GM18517 (cell line): ENCODE measurements around the gene RAP1GAP.

ENCODE experiments used
- ATAC-seq: cut with Tn5 transposase; IDR thresholded peaks from one replicate; pipeline ENCODE4 v1.9.1; 2021; ENCODE audit warnings: mild to moderate bottlenecking, moderate library complexity; ENCODE audit not compliant: unreplicated experiment

Gene RAP1GAP

GRCh38 chr1:21614419-21615115, 54.6 kb downstream of the RAP1GAP start:
- ATAC-seq: no peak

- ATAC-seq: no peak
Observed at GRCh38 chr1:21613072-21613867, 55.9 kb downstream of the RAP1GAP start.

- ATAC-seq: no peak
Observed at GRCh38 chr1:21612057-21612456, 57.1 kb downstream of the RAP1GAP start.

DNA sequence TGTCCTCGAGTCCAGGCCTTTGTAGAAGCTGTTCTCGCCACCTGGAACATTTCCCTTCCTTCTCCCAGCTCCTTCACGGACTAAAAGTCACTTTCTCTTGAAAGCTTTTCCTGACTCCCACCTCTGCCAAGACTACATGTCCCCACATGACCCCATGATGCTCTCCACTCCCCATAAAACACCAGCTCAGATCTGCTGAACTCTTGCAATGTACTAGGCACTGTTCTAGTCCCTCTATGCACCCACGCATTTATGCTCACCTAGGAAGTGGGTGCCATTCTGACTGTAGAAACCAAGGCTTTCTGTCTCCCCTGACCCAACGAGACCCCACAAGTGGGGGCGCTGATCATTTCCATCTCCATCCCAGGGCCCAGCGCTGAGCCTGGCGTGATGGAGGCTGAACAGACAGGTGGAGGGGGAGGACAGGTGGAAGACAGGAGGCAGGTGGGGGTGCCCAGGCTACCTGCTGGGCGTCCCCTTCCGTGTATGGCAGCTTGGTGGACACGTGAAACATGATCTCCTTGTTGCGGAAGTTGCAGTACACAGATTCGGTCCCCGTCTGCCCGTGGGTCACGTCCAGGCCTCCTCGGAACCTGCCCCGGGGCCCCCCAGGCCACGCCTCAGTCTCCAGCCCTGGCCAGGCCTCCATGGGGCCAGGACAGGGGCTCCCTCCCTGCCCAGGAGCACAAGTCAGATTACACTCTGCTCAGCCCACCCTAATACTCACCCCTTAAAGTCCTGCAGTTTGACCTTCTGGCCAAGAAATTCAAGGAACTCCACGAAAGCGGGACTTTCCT, 58.0 kb downstream of the RAP1GAP start:
- ATAC-seq: no peak

GRCh38 chr1:21610027-21610426, 59.1 kb downstream of the RAP1GAP start:
- ATAC-seq: no peak

DNA sequence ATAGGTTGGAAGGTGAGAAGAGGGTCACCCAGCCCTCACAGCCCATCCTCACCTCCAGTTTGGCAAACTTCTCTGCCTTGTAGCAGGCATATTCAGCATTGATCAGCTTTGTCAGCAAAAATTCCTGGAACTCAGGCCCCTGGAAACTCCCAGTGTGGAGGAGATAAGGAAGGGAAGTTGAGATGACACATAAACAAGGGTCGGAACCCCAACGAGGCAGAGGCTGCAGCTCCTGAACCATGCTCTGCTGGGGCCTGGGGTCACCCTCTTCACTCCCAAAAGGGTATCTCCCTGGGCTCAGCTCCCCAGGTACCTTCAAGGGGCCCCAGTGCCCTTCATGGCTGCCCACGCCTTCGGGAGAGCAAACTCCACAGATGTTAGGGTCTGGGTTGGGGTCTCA, 60.4 kb downstream of the RAP1GAP start:
- no peak for ATAC-seq

GRCh38 chr1:21607549-21608529, 61.3 kb downstream of the RAP1GAP start:
- ATAC-seq: no peak

GRCh38 chr1:21605964-21606705, 63.0 kb downstream of the RAP1GAP start:
- no peak for ATAC-seq

DNA sequence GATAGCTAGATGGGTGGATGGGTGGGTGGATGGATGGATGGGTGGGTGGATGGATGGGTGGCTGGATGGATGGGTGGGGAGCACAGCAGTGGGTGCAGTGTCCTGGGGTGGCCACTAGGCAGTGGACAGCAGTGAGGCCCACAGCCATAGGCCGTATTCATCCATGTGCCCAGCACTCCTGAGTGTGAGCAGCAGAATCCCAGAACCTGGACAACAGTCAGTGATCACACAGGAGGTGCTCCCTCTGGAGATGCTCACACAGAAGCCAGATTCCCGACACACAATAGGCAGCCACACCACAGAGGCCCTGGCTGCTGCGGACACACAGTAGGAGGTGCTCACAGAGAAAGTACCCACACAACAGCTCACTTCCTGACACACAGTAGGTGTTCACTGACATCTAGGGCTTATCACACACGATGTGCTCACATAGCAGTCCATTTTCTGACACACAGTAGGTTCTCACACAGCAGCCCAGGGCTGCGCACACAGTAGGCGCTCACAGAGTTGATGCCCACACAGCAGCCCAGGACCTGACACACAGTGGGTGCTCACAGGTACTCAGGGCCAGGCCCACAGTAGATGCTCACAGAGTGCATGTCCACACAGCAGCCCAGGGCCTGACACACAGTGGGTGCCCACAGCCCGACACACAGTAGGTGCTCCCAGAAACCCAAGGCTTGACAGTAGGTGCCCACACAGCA, 64.0 kb downstream of the RAP1GAP start:
- no peak for ATAC-seq

DNA sequence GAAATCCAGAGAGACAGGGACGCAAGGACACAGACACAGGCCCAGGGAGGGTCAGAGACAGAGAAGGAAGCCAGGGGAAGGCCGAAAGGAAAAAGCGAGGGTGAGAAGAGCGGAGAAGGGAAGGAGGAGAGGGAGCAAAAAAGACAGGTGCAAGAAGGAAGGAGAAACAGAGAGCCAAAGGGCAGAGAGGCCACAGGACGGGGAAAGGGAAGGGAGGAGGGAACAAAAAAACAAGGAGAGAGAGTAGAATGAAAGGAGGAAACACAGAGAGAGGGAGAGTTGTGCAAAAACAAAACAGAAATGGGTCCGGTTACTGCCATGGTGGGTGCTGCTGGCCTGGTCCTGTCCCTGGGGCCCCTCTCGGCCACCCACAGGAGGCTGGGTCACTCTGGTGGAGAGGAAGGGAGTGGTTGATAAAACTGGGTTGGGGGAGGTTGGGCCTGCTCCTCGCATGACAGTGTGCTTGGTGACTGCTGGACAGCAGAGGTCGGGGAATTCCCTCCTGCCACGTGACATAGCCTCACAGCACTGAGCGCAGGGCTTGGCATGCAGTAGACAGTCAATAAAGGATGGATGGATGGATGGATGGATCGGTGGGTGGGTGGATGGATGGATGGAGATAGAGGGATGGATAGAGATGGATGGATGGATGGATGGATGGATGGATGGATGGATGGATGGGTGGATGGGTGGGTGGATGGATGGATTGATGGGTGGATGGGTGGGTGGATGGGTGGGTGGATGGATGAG, 64.8 kb downstream of the RAP1GAP start:
- no peak for ATAC-seq

- ATAC-seq: no peak
Observed at GRCh38 chr1:21603177-21604138, 65.7 kb downstream of the RAP1GAP start.

DNA sequence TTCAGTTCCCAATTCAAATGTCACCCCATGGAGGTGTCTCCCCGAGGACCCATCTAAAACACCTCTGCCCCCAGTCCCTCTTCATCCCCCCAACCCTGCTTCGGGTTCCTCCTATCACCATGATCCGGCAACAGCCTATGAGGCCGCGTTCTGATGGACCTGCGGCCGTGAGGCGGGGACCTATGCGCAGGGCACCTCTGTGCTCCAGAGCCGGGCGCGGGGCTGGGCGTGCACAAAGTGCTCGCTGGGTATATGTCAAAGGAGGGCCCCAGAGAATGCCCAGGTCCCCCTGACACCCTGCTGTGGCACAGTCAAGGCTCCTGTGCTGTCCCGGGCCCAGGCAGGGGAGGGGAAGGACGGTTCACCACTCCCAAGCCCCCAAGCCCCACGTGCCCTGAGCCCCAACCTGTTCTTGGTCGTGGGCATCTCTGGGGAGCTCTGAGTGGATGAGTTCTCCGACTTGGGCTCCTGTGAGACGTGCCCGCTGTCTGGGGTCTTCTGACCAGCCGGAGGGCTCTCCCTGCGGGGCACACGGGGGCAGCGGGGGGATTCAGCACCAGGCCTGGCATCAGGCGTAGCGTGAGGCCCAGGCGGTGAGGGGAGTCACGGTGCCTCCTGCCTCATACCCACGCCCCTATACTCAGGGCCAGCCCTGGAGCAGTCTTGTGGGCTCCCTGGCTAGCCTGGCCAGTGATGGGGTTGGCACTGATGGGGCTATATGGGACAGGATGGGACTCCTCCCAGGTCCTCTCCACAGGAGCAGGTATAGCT, 67.7 kb downstream of the RAP1GAP start:
- no peak for ATAC-seq

DNA sequence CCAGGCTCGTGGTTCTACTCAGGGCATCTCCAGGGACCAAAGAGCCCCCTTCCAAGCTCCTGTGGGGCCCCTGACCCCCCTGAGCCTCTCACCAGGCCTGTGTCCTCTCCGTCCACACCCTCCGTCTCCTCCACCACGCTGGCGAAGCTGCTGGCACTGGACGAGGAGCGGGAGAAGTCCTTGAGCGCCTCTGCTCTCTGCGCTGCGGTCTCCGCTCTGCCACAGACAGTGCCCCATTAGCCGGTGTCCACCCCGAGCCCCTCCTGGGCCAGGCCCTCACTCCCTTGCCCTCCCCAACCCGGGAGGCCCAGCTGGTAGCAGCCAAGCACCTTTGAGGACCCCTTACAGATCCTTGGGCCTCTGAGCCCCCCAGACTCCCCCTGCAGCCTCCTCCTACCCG, 69.8 kb downstream of the RAP1GAP start:
- ATAC-seq: no peak

DNA sequence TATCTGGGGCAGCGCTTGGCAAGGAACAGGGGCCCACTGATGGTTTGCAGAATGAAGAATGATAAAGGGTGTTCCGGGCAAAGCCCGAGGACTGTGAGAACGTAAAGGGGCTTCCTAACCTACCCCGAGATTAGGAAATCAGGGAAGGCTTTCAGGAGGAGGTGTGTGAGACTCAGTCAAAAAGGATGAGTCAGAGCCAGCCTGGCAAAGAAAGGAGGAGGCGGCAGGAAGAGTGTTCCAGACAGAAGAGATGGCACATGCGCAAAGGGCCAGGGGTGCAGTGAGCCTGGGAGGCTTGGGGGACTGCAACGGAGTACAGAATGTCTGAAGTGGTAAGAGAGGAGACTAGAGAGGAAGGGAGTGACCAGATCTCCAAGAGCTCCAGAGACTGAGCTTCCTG, 70.3 kb downstream of the RAP1GAP start:
- ATAC-seq: no peak

GRCh38 chr1:21598417-21598816, 70.7 kb downstream of the RAP1GAP start:
- ATAC-seq: no peak

GRCh38 chr1:21597753-21598152, 71.4 kb downstream of the RAP1GAP start:
- ATAC-seq: no peak

- no peak for ATAC-seq
Observed at GRCh38 chr1:21596628-21597027, 72.5 kb downstream of the RAP1GAP start.
